GM12878 (cell line): Measurements from ENCODE around the gene CETN2.

ENCODE experiments used
- CTCF ChIP-seq, 3 experiments: IDR thresholded peaks in 2 of 3; conservative IDR thresholded peaks in 1 of 3; 2 replicates each; pipeline ENCODE4 v1.5.1; 2011; ENCODE audit warnings: low read depth in 3 of 3, low read length in 3 of 3, mild to moderate bottlenecking in 3 of 3, control low read depth in 2 of 3, moderate library complexity in 2 of 3, inconsistent platforms in 1 of 3, mixed read lengths in 1 of 3; ENCODE audit not compliant: control insufficient read depth in 2 of 3, insufficient read depth in 1 of 3; ENCODE audit errors: extremely low read depth in 1 of 3
- EZH2 ChIP-seq: IDR thresholded peaks from 2 replicates; pipeline ENCODE4 v1.6.1; 2012; ENCODE audit warnings: low read depth, mild to moderate bottlenecking, control low read depth, inconsistent platforms, low read length, borderline replicate concordance; ENCODE audit not compliant: control insufficient read depth
- POLR2AphosphoS5 ChIP-seq: IDR thresholded peaks from 2 replicates; pipeline ENCODE4 v1.6.1; 2011; ENCODE audit warnings: mild to moderate bottlenecking, low read length, inconsistent platforms
- RBBP5 ChIP-seq: fragments of 200-600 bp; sonication (generic); conservative IDR thresholded peaks from 2 replicates; pipeline ENCODE4 v1.6.1; 2016
- RCOR1 ChIP-seq: conservative IDR thresholded peaks from 2 replicates; pipeline ENCODE4 v1.6.1; 2012; ENCODE audit warnings: low read depth, low read length, improper control_type of control experiment
- SPI1 ChIP-seq: IDR thresholded peaks from 2 replicates; pipeline ENCODE4 v1.6.1; 2011; ENCODE audit warnings: low read depth, mild to moderate bottlenecking, low read length, moderate library complexity, borderline replicate concordance; ENCODE audit not compliant: insufficient read depth
- USF1 ChIP-seq: IDR thresholded peaks from 2 replicates; pipeline ENCODE4 v1.6.1; 2011; ENCODE audit warnings: borderline replicate concordance, low read depth, mild to moderate bottlenecking, moderate library complexity, mixed read lengths, low read length; ENCODE audit not compliant: insufficient read depth; ENCODE audit errors: extremely low read length
- ZBTB33 ChIP-seq: fragments of 450-650 bp; IDR thresholded peaks from 2 replicates; pipeline ENCODE4 v1.6.1; 2017; ENCODE audit warnings: mild to moderate bottlenecking
- ZNF24 ChIP-seq: fragments of 450-650 bp; IDR thresholded peaks from 2 replicates; pipeline ENCODE4 v1.6.1; 2017; ENCODE audit warnings: antibody characterized with exemption, mild to moderate bottlenecking

DNA sequence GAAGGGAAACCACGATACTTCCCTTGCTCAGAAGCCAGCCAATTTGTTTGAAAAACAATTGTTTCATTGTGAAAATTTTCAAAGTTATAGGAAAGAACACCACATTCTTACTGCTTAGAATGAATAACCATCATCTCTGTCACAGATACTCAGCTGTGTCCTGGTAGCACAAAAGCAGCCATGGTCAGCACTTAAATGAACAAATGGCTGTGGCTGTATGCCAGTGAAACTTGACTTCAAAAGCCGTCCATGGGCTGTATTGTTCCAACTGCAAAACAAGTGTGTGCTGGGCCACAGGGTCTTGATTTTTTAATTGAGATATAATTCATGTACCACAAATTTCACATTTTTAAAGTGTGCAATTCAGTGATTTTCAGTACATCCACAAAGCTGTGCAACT is 19.9 kb upstream of the CETN2 start:
- no peak for TF ChIP-seq USF1
- TF ChIP-seq SPI1: no peak
- TF ChIP-seq RBBP5: no peak
- TF ChIP-seq ZBTB33: no peak
- no peak for TF ChIP-seq ZNF24
- TF ChIP-seq POLR2AphosphoS5: no peak
- no peak for TF ChIP-seq RCOR1
- no peak for TF ChIP-seq EZH2
- no peak for TF ChIP-seq CTCF (IDR thresholded peaks at IDR 0.05 in 2 of 3, conservative IDR thresholded peaks at IDR 0.05 in 1 of 3; ENCODE audit: control insufficient read depth in 2 of 3, extremely low read depth in 1 of 3, insufficient read depth in 1 of 3, low read depth in 3 of 3, low read length in 3 of 3)
